K562 (cell line): ENCODE measurements around the gene GRM2. TPM values are rescaled to one million over a fixed set of nuclear protein-coding genes. Genes with fewer than 3 reads are reported as not detected.

Experiments
- ATAC-seq: fragments of 200-7000 bp; cut with Tn5 transposase; 3 replicates; pipeline ENCODE4 v1.9.1; 2020; ENCODE audit warnings: moderate library complexity
- BruUV-seq: library from RNA; stranded (reverse); fragments of 400-500 nt; replicated peaks from 2 replicates; lab custom pipeline; 2021; lab: Mats Ljungman, UMichigan
- CTCF ChIA-PET: fragments of 300-600 bp; formaldehyde crosslinking; extraction: SDS; loops from one replicate; lab custom pipeline; 2021; ENCODE audit warnings: low intra/inter-chr PET ratio; lab: Yijun Ruan, JAX
- POLR2A ChIA-PET: fragments of 300-600, 350-650 bp; sonication (Branson Sonifier 250); formaldehyde crosslinking; extraction: SDS; loops from one replicate; lab custom pipeline; 2021; ENCODE audit warnings: antibody characterized with exemption, inconsistent platforms; lab: Yijun Ruan, JAX
- DNase-seq, 4 experiments: peaks; one replicate each; pipeline versions ENCODE4 v3.0.0 to v3.0.0-alpha.2; 2011 to 2018; ENCODE audit warnings: low spot score in 3 of 4, mixed read lengths in 3 of 4; ENCODE audit errors: extremely low read depth in 1 of 4
- FAIRE-seq: peaks from 2 replicates; lab custom pipeline; 2011; peaks lifted over from hg19 to GRCh38; lab: Jason Lieb, UNC
- H2AFZ ChIP-seq: 2 replicates; pipeline ENCODE4 v1.6.0; 2011; ENCODE audit warnings: low read depth, low read length, control low read depth, inconsistent platforms
- H3K27ac ChIP-seq: fragments of 200-600 bp; 3 replicates; pipeline ENCODE4 v1.8.0; 2011; ENCODE audit warnings: low read depth, mild to moderate bottlenecking, control low read depth, inconsistent platforms, low read length, moderate library complexity, mixed read lengths; ENCODE audit errors: extremely low read depth
- H3K27me3 ChIP-seq, 2 experiments: fragments of 300-600 bp in 1 of 2; 2 replicates in 1 of 2; 3 replicates in 1 of 2; pipeline versions ENCODE4 v1.6.0 to v1.8.0; 2011; ENCODE audit warnings: inconsistent platforms in 2 of 2, low read length in 2 of 2, mild to moderate bottlenecking in 1 of 2, mixed read lengths in 1 of 2, moderate library complexity in 1 of 2; ENCODE audit not compliant: control insufficient read depth in 2 of 2, insufficient read depth in 2 of 2
- H3K36me3 ChIP-seq: fragments of 300-600 bp; 3 replicates; pipeline ENCODE4 v1.8.0; 2011; ENCODE audit warnings: mild to moderate bottlenecking, low read length, inconsistent platforms; ENCODE audit not compliant: control insufficient read depth, insufficient read depth
- H3K4me1 ChIP-seq, 2 experiments: fragments of 200-600 bp in 1 of 2; replicated peaks in 1 of 2; 2 replicates in 1 of 2; 3 replicates in 1 of 2; pipeline versions ENCODE4 v1.5.1 to v1.8.0; 2011; ENCODE audit warnings: inconsistent platforms in 2 of 2, low read length in 2 of 2, mild to moderate bottlenecking in 1 of 2, mixed read lengths in 1 of 2, moderate library complexity in 1 of 2; ENCODE audit not compliant: control insufficient read depth in 2 of 2, insufficient read depth in 2 of 2
- H3K4me2 ChIP-seq: 2 replicates; pipeline ENCODE4 v1.6.1; 2011; ENCODE audit warnings: low read length, control low read depth, inconsistent platforms, mixed read lengths; ENCODE audit not compliant: insufficient read depth
- H3K4me3 ChIP-seq: fragments of 200-600 bp; sonication (generic), shearing (Covaris generic); 2 replicates; pipeline ENCODE4 v1.5.1; 2016; ENCODE audit warnings: control low read depth, inconsistent platforms
- H3K79me2 ChIP-seq: fragments of 200-600 bp; 3 replicates; pipeline ENCODE4 v1.8.0; 2011; ENCODE audit warnings: low read length, inconsistent platforms; ENCODE audit not compliant: control insufficient read depth, insufficient read depth
- H3K9ac ChIP-seq, 2 experiments: 2 replicates each; pipeline versions ENCODE4 v1.6.0 to v1.6.1; 2011; ENCODE audit warnings: low read depth in 2 of 2, low read length in 2 of 2, control low read depth in 1 of 2, inconsistent platforms in 1 of 2, mild to moderate bottlenecking in 1 of 2, mixed read lengths in 1 of 2; ENCODE audit not compliant: insufficient read depth in 1 of 2
- H3K9me1 ChIP-seq: one replicate; pipeline ENCODE4 v1.6.0; 2011; ENCODE audit warnings: inconsistent platforms, mild to moderate bottlenecking, low read length, moderate library complexity; ENCODE audit not compliant: control insufficient read depth, insufficient read depth
- H3K9me3 ChIP-seq: replicated peaks from 2 replicates; pipeline ENCODE4 v1.5.1; 2011; ENCODE audit warnings: low read depth, low read length, inconsistent platforms; ENCODE audit not compliant: control insufficient read depth, insufficient read depth
- H4K20me1 ChIP-seq: replicated peaks from 2 replicates; pipeline ENCODE4 v1.6.1; 2011; ENCODE audit warnings: low read length, inconsistent platforms, mixed read lengths; ENCODE audit not compliant: control insufficient read depth, insufficient read depth
- CBX8 ChIP-seq: fragments of 200-600 bp; sonication (generic); IDR thresholded peaks from 2 replicates; pipeline ENCODE4 v1.6.1; 2012; ENCODE audit warnings: borderline replicate concordance, mixed run types, low read depth, mild to moderate bottlenecking, moderate library complexity, mixed read lengths, low read length, control low read depth, inconsistent platforms; ENCODE audit not compliant: poor library complexity, severe bottlenecking; ENCODE audit errors: extremely low read depth
- FOXK2 ChIP-seq, 2 experiments: fragments of 450-650 bp; IDR thresholded peaks in 1 of 2; conservative IDR thresholded peaks in 1 of 2; 2 replicates each; pipeline ENCODE4 v1.6.1; 2016; ENCODE audit warnings: low read depth in 2 of 2, mild to moderate bottlenecking in 1 of 2
- HBP1 ChIP-seq: fragments of 450-650 bp; formaldehyde crosslinking; IDR thresholded peaks from 2 replicates; pipeline ENCODE4 v1.4.0; 2022; ENCODE audit warnings: missing genetic modification characterization
- MAFK ChIP-seq: IDR thresholded peaks from 2 replicates; pipeline ENCODE4 v1.6.1; 2011; ENCODE audit warnings: low read length, improper control_type of control experiment
- MECOM ChIP-seq: fragments of 250-450 bp; sonication (Bioruptor Pico); IDR thresholded peaks from 2 replicates; pipeline ENCODE4 v1.8.0; 2022; ENCODE audit warnings: inconsistent platforms
- MEF2D ChIP-seq: conservative IDR thresholded peaks from 2 replicates; pipeline ENCODE4 v1.6.1; 2016; ENCODE audit warnings: low read depth, missing genetic modification characterization, missing compliant biosample characterization
- TSC22D4 ChIP-seq: fragments of 450-650 bp; IDR thresholded peaks from 2 replicates; pipeline ENCODE4 v1.6.1; 2016; ENCODE audit warnings: missing genetic modification characterization, missing biosample characterization, control low read depth
- ZNF12 ChIP-seq: sonication (generic); formaldehyde crosslinking; IDR thresholded peaks from 2 replicates; pipeline ENCODE4 v1.4.0; 2020; ENCODE audit warnings: mild to moderate bottlenecking, missing genetic modification reagents
- ZNF778 ChIP-seq: fragments of 450-650 bp; formaldehyde crosslinking; IDR thresholded peaks from 2 replicates; pipeline ENCODE4 v1.4.0; 2020; ENCODE audit warnings: mild to moderate bottlenecking, moderate library complexity
- WGBS: fragments of 100-300 bp; shearing (Covaris generic); methylation state at CpG from one replicate; pipeline ENCODE4 v1.1.6; 2016; ENCODE audit warnings: low coverage, mixed read lengths; ENCODE audit not compliant: insufficient coverage; ENCODE audit errors: missing lambda C conversion rate; 5-methylcytosine and 5-hydroxymethylcytosine counted together
- in situ Hi-C: fragments of 300-500 bp; cut with MboI; formaldehyde crosslinking; loops from 4 replicates; pipeline ENCODE4 v1.15.0; 2018; ENCODE audit warnings: inconsistent platforms, mixed read lengths
- intact Hi-C: fragments of 100-400 bp; cut with micrococcal nuclease; formaldehyde crosslinking; loops from 2 replicates; pipeline ENCODE4 v1.14.2; 2022
- polyA plus RNA-seq, 8 experiments: library from polyadenylated mRNA; depleted of rRNA in 4 of 8; stranded (reverse) in 5 of 8; unstranded in 3 of 8; fragments of >200 nt; fragmentation: Nextera tagmentation in 2 of 8; fragmentation: Illumina TruSeq in 1 of 8; extraction: Ambion mirVana in 2 of 8; extraction: Trizol in 1 of 8; gene quantifications; 2 replicates each; pipeline versions ENCODE4 v1.2.1 to v1.2.3, GENCODE V29; 2011 to 2014; ENCODE audit warnings: inconsistent platforms in 1 of 8, missing spikeins in 1 of 8
- total RNA-seq, 7 experiments: library from RNA; depleted of rRNA in 6 of 7; stranded (reverse); fragments of >200 nt in 6 of 7; fragmentation: Illumina TruSeq in 2 of 7; extraction: Trizol in 2 of 7; gene quantifications; 2 replicates each; pipeline versions ENCODE4 v1.2.1 to v1.2.3, GENCODE V29; 2011 to 2021; ENCODE audit warnings: low replicate concordance in 1 of 7

GRM2 gene
- total and polyA plus RNA-seq, 9 of the 15 experiments (the other 6 are each of a cell fraction or from before 2014, with no cell fraction given): not detected

DNA sequence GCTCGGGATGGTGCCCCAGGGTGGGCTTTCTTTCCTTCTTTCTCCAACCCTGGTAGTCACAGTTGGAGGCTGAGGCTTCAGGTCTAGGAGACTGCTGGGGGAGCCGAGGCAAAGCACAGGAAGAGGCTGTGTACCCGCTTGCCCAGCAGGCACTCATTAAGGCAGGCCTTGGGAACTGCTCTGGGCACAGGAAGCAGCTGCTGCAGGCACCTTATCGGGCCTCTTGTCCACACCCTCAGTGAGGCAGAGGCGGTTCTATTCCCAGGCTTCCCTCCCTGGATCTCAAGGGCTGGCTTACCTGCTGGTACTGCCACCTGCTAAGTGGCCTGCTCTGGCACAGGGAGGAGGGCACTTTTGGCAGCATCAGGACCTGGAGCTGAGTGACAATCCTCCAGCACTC is 15.8 kb upstream of the GRM2 start:
- Histone ChIP-seq H3K36me3 (peaks cover 25% of the 10 kb centered on the region; the same call in 2 of the 3 replicates), H3K9ac (no peak overlapping the region), H3K27me3 (no peaks in the 10 kb centered on the region), H2AFZ (no peak overlapping the region), H3K4me1 (peaks cover 6% of the 10 kb centered on the region in 2 experiments), H3K4me3 (no peak overlapping the region), H3K9me1 (peaks cover 2% of the 10 kb centered on the region), H3K27ac (no peak overlapping the region), H3K4me2 (no peak overlapping the region), H3K79me2 (no peaks in the 10 kb centered on the region), H4K20me1 (no peaks in the 10 kb centered on the region), H3K9me3 (no peaks in the 10 kb centered on the region)
- intact Hi-C loops: no loop called here
- DNase-seq (no peak), FAIRE-seq (no peak), ATAC-seq (no peak)
- WGBS: 80% methylated on average over 3 of the region's 5 CpGs
- ChIA-PET CTCF (no interaction called here), POLR2A (interaction anchor here (0.9 to 1.5 kb wide), 2 partner anchors 9 to 11 kb away, joined by 3 read pairs; no protein-coding TSS in a partner anchor)
- no TSS peak for BruUV-seq
- no peak for TF ChIP-seq MECOM (CRISPR knock-in tag)
- no peak for TF ChIP-seq MEF2D (tag)
- TF ChIP-seq ZNF778 (CRISPR knock-in tag): no peak
- no peak for TF ChIP-seq TSC22D4 (tag)
- no peak for TF ChIP-seq CBX8
- no peak for TF ChIP-seq MAFK
- no peak for TF ChIP-seq HBP1 (CRISPR knock-in tag)
- TF ChIP-seq FOXK2 (conservative IDR thresholded peaks at IDR 0.05 in 1 of 2, IDR thresholded peaks at IDR 0.05 in 1 of 2; ENCODE audit: low read depth in 2 of 2): no peak
- TF ChIP-seq ZNF12: no peak
- in situ Hi-C loops: loop anchor here (25.0 kb wide), 1 partner anchor 1054 kb away; no protein-coding TSS in a partner anchor
